ENCODE measurements around the gene C21orf58.

C21orf58 gene

DNA sequence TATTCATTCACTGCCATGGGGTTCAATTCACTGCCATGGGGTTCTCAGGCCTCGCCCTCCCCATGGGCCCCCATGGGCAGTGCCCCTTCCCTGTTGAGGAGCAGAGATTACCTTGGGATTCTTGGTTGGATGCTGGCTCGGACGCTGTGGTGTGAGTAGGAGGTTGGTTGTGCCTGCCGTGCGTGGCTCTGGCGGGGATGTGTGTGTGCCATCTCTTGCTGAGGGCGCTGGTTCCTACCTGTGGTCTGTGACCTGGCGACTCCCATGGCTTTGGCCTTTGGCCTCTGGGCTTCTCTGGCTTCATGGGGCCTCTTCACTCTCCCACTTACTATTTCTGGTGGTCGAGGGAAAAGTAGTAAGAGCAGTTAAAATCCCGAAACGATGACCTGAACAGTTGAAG lies 42.4 kb upstream of the C21orf58 start:
- TF ChIP-seq CTCF (IDR thresholded peaks at IDR 0.05): no peak

DNA sequence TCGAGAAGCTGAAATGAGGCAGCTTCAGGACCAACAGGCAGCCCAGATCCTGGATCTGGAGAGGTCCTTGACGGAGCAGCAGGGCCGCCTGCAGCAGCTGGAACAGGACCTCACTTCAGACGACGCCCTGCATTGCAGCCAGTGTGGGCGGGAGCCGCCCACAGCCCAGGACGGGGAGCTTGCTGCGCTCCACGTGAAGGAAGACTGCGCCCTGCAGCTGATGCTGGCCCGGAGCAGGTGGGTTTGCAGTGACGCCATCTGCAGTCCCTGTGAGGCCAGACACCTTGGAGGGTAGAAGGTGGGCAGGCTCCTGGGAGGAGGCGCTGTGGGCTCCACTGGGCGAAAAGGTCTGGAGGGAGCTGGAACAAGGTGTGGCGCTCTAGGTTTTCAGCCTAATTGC lies 40.0 kb upstream of the C21orf58 start:
- no peak for TF ChIP-seq CTCF (IDR thresholded peaks at IDR 0.05)

DNA sequence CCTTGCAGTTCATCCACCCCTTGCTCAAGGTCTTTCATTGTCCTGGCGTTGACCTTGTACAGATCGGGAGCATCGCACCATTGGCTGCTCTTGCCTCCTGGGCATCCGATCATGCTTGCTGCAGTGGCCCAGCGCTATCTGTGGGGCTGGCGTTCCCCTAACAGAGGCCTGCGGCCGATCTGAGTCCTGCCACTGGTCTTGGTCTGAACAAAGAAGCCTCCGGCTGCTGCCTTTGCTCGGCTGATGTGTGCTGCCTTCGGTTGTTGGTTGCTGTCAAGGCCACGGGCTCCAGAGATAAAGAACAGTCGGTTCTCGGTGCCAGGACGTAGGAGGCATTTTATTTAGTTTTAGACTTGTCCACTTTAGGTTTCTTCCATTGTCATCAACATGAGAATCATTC lies 39.3 kb upstream of the C21orf58 start:
- TF ChIP-seq CTCF (IDR thresholded peaks at IDR 0.05): no peak

DNA sequence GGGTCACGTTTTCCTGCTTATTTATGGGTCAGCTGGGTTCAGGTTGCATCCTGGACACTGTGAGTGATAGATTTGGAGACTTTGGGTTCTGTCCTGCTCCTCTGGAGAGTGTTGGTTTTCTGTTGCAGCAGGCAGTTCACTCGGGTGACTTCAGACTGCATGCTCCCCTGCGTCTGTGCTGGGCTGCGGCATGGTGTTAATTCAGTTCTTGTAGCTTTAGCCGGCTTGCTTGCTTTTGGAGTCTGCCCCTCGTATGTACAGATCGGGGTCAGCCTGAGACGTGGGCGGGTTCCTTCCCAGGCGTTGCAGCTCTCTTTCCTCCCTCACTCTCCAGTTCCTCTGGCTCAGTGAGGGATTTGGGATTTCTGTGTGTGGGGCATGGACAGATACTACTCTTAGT lies 38.3 kb upstream of the C21orf58 start:
- no peak for TF ChIP-seq CTCF (IDR thresholded peaks at IDR 0.05)

- no peak for TF ChIP-seq CTCF (IDR thresholded peaks at IDR 0.05)
Measured at GRCh38 chr21:46361176-46361575, 37.5 kb upstream of the C21orf58 start.

GRCh38 chr21:46357684-46358425 lies 34.2 kb upstream of the C21orf58 start:
- no peak for TF ChIP-seq CTCF (IDR thresholded peaks at IDR 0.05)

DNA sequence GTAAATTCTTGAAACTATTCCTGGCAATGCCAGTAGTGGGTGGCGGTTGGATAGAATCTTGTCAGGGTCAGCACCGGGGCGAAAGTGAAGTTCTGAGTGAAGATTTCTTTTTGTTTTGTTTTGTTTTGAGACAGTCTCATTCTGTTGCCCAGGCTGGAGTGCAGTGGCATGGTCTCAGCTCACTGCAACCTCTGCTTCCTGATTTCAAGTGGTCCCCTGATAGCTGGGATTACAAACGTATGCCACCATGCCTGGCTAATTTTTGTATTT lies 33.6 kb upstream of the C21orf58 start:
- TF ChIP-seq CTCF (IDR thresholded peaks at IDR 0.05): no peak

Data from LNCAP (cell line).